ENCODE data around the gene AKR1A1. TPM values are rescaled to one million over a fixed set of nuclear protein-coding genes. Genes with fewer than 3 reads are reported as not detected.

The AKR1A1 gene
- total RNA-seq, 1 experiment from 2014 or later: 195 TPM

DNA sequence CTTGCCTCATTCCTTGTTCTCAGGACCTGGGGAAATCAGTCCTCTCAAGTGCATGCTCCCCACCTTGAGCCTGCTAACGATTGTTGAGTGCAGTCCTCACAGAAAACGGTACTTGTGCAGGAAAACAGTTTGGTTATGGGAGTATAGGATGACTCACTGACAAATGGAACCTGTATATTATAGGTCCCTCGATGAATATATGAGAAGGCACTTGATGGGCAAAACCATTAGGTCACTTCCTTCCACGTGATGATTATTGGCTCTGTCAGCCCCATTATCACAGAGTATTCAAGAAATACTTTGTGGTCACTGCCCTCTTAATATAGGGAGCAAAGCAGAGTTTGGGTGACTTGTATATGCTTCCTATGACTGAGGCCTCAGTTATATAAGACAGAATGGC is 67.0 kb downstream of the AKR1A1 start:
- no peak for DNase-seq (ENCODE audit: low spot score)

DNA sequence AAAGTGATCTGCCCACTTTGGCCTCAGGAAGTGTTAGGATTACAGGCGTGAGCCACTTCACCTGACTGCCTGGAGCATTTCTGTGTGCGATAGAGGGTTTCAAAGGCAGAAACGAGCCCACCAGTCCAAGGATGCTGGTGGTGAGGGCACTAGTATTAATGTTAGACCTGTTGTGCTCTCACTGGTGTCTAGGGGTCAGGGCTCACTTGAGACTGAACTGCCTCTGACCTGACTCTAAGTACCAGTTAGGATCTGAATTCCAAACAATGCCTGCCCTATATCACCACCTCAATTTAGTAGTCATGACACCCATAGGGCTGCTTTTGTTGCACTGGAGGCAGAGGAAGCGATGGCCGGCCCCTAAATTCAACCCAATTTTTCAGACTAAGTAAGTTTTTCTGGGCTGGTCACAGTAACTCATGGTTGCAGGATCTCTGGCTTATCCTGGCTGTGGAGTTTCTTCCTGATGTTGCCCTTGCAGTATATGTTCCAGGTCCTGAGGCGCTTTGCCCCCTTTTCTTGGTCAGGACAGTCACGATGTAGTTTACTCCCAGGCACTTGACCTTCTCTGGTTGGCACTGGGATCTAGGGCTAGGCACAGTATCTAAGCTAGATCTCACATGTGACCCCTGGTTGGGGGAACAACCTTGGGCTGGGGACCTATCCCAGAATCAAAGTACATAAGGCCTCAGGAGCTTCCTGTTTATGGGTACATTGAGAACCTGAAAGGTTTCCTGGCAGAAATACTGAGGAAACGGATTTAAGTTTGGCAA is 68.7 kb downstream of the AKR1A1 start:
- no peak for DNase-seq (ENCODE audit: low spot score)

Other genes starting within 250 kb of the AKR1A1 start
- not detected in 2 replicates for gene HPDL, start 223.9 kb upstream of the AKR1A1 start, total RNA-seq (2014; rRNA removed; shearing (Covaris generic))
- 37.1 and 42.0 TPM in 2 replicates for gene TOE1, start 210.7 kb upstream of the AKR1A1 start, total RNA-seq (2014; rRNA removed; shearing (Covaris generic))
- gene MUTYH, start 210.4 kb upstream of the AKR1A1 start, total RNA-seq (2014; rRNA removed; shearing (Covaris generic)): 11.3 TPM in 2 replicates
- gene TESK2, start 59.7 kb upstream of the AKR1A1 start, total RNA-seq (2014; rRNA removed; shearing (Covaris generic)): 1.5 and 2.7 TPM in 2 replicates
- gene CCDC163, start 50.8 kb upstream of the AKR1A1 start, total RNA-seq (2014; rRNA removed; shearing (Covaris generic)): 1.8 and 3.9 TPM in 2 replicates
- 3.2 TPM in 2 replicates for gene MMACHC, start 50.5 kb upstream of the AKR1A1 start, total RNA-seq (2014; rRNA removed; shearing (Covaris generic))
- gene PRDX1, start 28.9 kb upstream of the AKR1A1 start, total RNA-seq (2014; rRNA removed; shearing (Covaris generic)): 2,740 and 3,006 TPM in 2 replicates
- 167 and 237 TPM in 2 replicates for gene NASP, start 33.2 kb downstream of the AKR1A1 start, total RNA-seq (2014; rRNA removed; shearing (Covaris generic))
- 0.27 TPM in 1 of 2 replicates, not detected in the other for gene CCDC17, start 73.2 kb downstream of the AKR1A1 start, total RNA-seq (2014; rRNA removed; shearing (Covaris generic))
- 142 and 151 TPM in 2 replicates for gene GPBP1L1, start 135.7 kb downstream of the AKR1A1 start, total RNA-seq (2014; rRNA removed; shearing (Covaris generic))
- 29.0 and 42.3 TPM in 2 replicates for gene TMEM69, start 137.4 kb downstream of the AKR1A1 start, total RNA-seq (2014; rRNA removed; shearing (Covaris generic))
- 7.3 and 9.6 TPM in 2 replicates for gene IPP, start 199.8 kb downstream of the AKR1A1 start, total RNA-seq (2014; rRNA removed; shearing (Covaris generic))